ENCODE results near the gene SNX8.

The SNX8 gene

GRCh38 chr7:2290877-2291276, 23.4 kb downstream of the SNX8 start:
- Histone ChIP-seq H3K4me3 (ENCODE audit: control insufficient read depth in 1 of 7, extremely low read depth in 1 of 7, insufficient read depth in 4 of 7, low read depth in 2 of 7, low read length in 6 of 7) (no peak overlapping the region), H3K27ac (ENCODE audit: insufficient read depth in 1 of 2, low read depth in 1 of 2, low read length in 2 of 2, poor library complexity in 1 of 2, severe bottlenecking in 2 of 2) (no peak overlapping the region), H3K36me3 (ENCODE audit: control insufficient read depth in 4 of 4, insufficient read depth in 4 of 4, low read length in 3 of 4) (peaks cover 0 to 8% (median 3%) of the 10 kb centered on the region in 4 experiments), H3K4me1 (ENCODE audit: control extremely low read depth in 1 of 4, control insufficient read depth in 4 of 4, insufficient read depth in 4 of 4, low read length in 3 of 4) (no peaks in the 10 kb centered on the region), H3K9me3 (ENCODE audit: control extremely low read depth in 1 of 5, control insufficient read depth in 4 of 5, insufficient read depth in 2 of 5, low read depth in 1 of 5, low read length in 4 of 5) (no peaks in the 10 kb centered on the region), H3K27me3 (replicated peaks in 2 of 5; ENCODE audit: control insufficient read depth in 4 of 5, insufficient read depth in 5 of 5, low read length in 4 of 5) (no peaks in the 10 kb centered on the region)
- POLR2A ChIA-PET, result no interaction called here
- DNase-seq, result no peak
- whole genome bisulfite sequencing (ENCODE audit: insufficient coverage), result 97% methylated on average over 6 of the region's 6 CpGs
- CTCF ChIA-PET, result no interaction called here

GRCh38 chr7:2289621-2290020, 24.6 kb downstream of the SNX8 start:
- no peak overlapping the region for H3K4me3 ChIP-seq (ENCODE audit: control insufficient read depth in 1 of 7, extremely low read depth in 1 of 7, insufficient read depth in 4 of 7, low read depth in 2 of 7, low read length in 6 of 7)
- CTCF ChIA-PET, result no interaction called here
- 96% methylated on average over 10 of the region's 13 CpGs for WGBS (ENCODE audit: insufficient coverage)
- peaks cover 0 to 2% (median 0%) of the 10 kb centered on the region in 4 experiments for H3K4me1 ChIP-seq (ENCODE audit: control extremely low read depth in 1 of 4, control insufficient read depth in 4 of 4, insufficient read depth in 4 of 4, low read length in 3 of 4)
- peaks cover 0 to 8% (median 3%) of the 10 kb centered on the region in 4 experiments for H3K36me3 ChIP-seq (ENCODE audit: control insufficient read depth in 4 of 4, insufficient read depth in 4 of 4, low read length in 3 of 4)
- H3K27ac ChIP-seq (ENCODE audit: insufficient read depth in 1 of 2, low read depth in 1 of 2, low read length in 2 of 2, poor library complexity in 1 of 2, severe bottlenecking in 2 of 2), result no peak overlapping the region
- POLR2A ChIA-PET, result no interaction called here
- no peaks in the 10 kb centered on the region for H3K9me3 ChIP-seq (ENCODE audit: control extremely low read depth in 1 of 5, control insufficient read depth in 4 of 5, insufficient read depth in 2 of 5, low read depth in 1 of 5, low read length in 4 of 5)
- no peak for DNase-seq
- H3K27me3 ChIP-seq (replicated peaks in 2 of 5; ENCODE audit: control insufficient read depth in 4 of 5, insufficient read depth in 5 of 5, low read length in 4 of 5), result no peaks in the 10 kb centered on the region

GRCh38 chr7:2289111-2289586, 25.1 kb downstream of the SNX8 start:
- ChIA-PET CTCF (no interaction called here), POLR2A (no interaction called here)
- H3K27ac ChIP-seq (ENCODE audit: insufficient read depth in 1 of 2, low read depth in 1 of 2, low read length in 2 of 2, poor library complexity in 1 of 2, severe bottlenecking in 2 of 2), result no peak overlapping the region
- no peak for DNase-seq
- whole genome bisulfite sequencing (ENCODE audit: insufficient coverage), result 96% methylated on average over 20 of the region's 20 CpGs
- H3K9me3 ChIP-seq (ENCODE audit: control extremely low read depth in 1 of 5, control insufficient read depth in 4 of 5, insufficient read depth in 2 of 5, low read depth in 1 of 5, low read length in 4 of 5), result no peaks in the 10 kb centered on the region
- H3K4me1 ChIP-seq (ENCODE audit: control extremely low read depth in 1 of 4, control insufficient read depth in 4 of 4, insufficient read depth in 4 of 4, low read length in 3 of 4), result peaks cover 0 to 2% (median 0%) of the 10 kb centered on the region in 4 experiments
- peaks cover 0 to 8% (median 3%) of the 10 kb centered on the region in 4 experiments for H3K36me3 ChIP-seq (ENCODE audit: control insufficient read depth in 4 of 4, insufficient read depth in 4 of 4, low read length in 3 of 4)
- H3K4me3 ChIP-seq (ENCODE audit: control insufficient read depth in 1 of 7, extremely low read depth in 1 of 7, insufficient read depth in 4 of 7, low read depth in 2 of 7, low read length in 6 of 7), result no peak overlapping the region
- no peaks in the 10 kb centered on the region for H3K27me3 ChIP-seq (replicated peaks in 2 of 5; ENCODE audit: control insufficient read depth in 4 of 5, insufficient read depth in 5 of 5, low read length in 4 of 5)

GRCh38 chr7:2288503-2288902, 25.7 kb downstream of the SNX8 start:
- ChIA-PET POLR2A (no interaction called here), CTCF (no interaction called here)
- H3K27me3 ChIP-seq (replicated peaks in 2 of 5; ENCODE audit: control insufficient read depth in 4 of 5, insufficient read depth in 5 of 5, low read length in 4 of 5), result no peaks in the 10 kb centered on the region
- no peaks in the 10 kb centered on the region for H3K9me3 ChIP-seq (ENCODE audit: control extremely low read depth in 1 of 5, control insufficient read depth in 4 of 5, insufficient read depth in 2 of 5, low read depth in 1 of 5, low read length in 4 of 5)
- peaks cover 0 to 2% (median 0%) of the 10 kb centered on the region in 4 experiments for H3K4me1 ChIP-seq (ENCODE audit: control extremely low read depth in 1 of 4, control insufficient read depth in 4 of 4, insufficient read depth in 4 of 4, low read length in 3 of 4)
- H3K36me3 ChIP-seq (ENCODE audit: control insufficient read depth in 4 of 4, insufficient read depth in 4 of 4, low read length in 3 of 4), result peaks cover 0 to 8% (median 3%) of the 10 kb centered on the region in 4 experiments
- H3K4me3 ChIP-seq (ENCODE audit: control insufficient read depth in 1 of 7, extremely low read depth in 1 of 7, insufficient read depth in 4 of 7, low read depth in 2 of 7, low read length in 6 of 7), result no peak overlapping the region
- WGBS (ENCODE audit: insufficient coverage), result 98% methylated on average over 6 of the region's 8 CpGs
- peak in 1 of 3 donors; percentile 14 for DNase-seq
- no peak overlapping the region for H3K27ac ChIP-seq (ENCODE audit: insufficient read depth in 1 of 2, low read depth in 1 of 2, low read length in 2 of 2, poor library complexity in 1 of 2, severe bottlenecking in 2 of 2)

DNA sequence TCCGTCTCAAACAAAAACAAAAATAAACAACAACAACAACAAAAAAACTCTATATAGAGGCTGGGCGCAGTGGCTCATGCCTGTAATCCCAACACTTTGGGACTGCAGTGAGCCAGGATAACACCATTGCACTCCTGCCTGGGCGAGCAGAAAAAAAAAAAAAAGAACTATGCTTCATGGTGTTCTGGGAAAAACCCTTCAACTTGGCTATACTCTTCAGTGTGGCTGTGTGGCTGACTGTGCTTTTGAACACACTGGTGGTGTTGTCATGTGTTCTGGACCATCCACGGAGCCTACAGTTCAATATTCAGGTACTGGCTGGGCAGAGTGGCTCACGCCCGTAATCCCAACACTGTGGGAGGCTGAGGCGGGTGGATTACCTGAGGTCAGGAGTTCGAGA, 26.5 kb downstream of the SNX8 start:
- H3K27ac ChIP-seq (ENCODE audit: insufficient read depth in 1 of 2, low read depth in 1 of 2, low read length in 2 of 2, poor library complexity in 1 of 2, severe bottlenecking in 2 of 2), result no peak overlapping the region
- H3K36me3 ChIP-seq (ENCODE audit: control insufficient read depth in 4 of 4, insufficient read depth in 4 of 4, low read length in 3 of 4), result peaks cover 0 to 8% (median 3%) of the 10 kb centered on the region in 4 experiments
- peaks cover 0 to 2% (median 0%) of the 10 kb centered on the region in 4 experiments for H3K4me1 ChIP-seq (ENCODE audit: control extremely low read depth in 1 of 4, control insufficient read depth in 4 of 4, insufficient read depth in 4 of 4, low read length in 3 of 4)
- no peaks in the 10 kb centered on the region for H3K27me3 ChIP-seq (replicated peaks in 2 of 5; ENCODE audit: control insufficient read depth in 4 of 5, insufficient read depth in 5 of 5, low read length in 4 of 5)
- no peak for DNase-seq
- no peak overlapping the region for H3K4me3 ChIP-seq (ENCODE audit: control insufficient read depth in 1 of 7, extremely low read depth in 1 of 7, insufficient read depth in 4 of 7, low read depth in 2 of 7, low read length in 6 of 7)
- CTCF ChIA-PET, result no interaction called here
- no peaks in the 10 kb centered on the region for H3K9me3 ChIP-seq (ENCODE audit: control extremely low read depth in 1 of 5, control insufficient read depth in 4 of 5, insufficient read depth in 2 of 5, low read depth in 1 of 5, low read length in 4 of 5)
- POLR2A ChIA-PET, result no interaction called here
- WGBS (ENCODE audit: insufficient coverage), result 96% methylated on average over 6 of the region's 8 CpGs

GRCh38 chr7:2283074-2283473, 31.2 kb downstream of the SNX8 start:
- no peaks in the 10 kb centered on the region for H3K9me3 ChIP-seq (ENCODE audit: control extremely low read depth in 1 of 5, control insufficient read depth in 4 of 5, insufficient read depth in 2 of 5, low read depth in 1 of 5, low read length in 4 of 5)
- H3K27ac ChIP-seq (ENCODE audit: insufficient read depth in 1 of 2, low read depth in 1 of 2, low read length in 2 of 2, poor library complexity in 1 of 2, severe bottlenecking in 2 of 2), result no peak overlapping the region
- peaks cover 0 to 17% (median 7%) of the 10 kb centered on the region in 4 experiments for H3K4me1 ChIP-seq (ENCODE audit: control extremely low read depth in 1 of 4, control insufficient read depth in 4 of 4, insufficient read depth in 4 of 4, low read length in 3 of 4)
- no peak overlapping the region for H3K4me3 ChIP-seq (ENCODE audit: control insufficient read depth in 1 of 7, extremely low read depth in 1 of 7, insufficient read depth in 4 of 7, low read depth in 2 of 7, low read length in 6 of 7)
- WGBS (ENCODE audit: insufficient coverage), result 99% methylated on average over 16 of the region's 20 CpGs
- no peaks in the 10 kb centered on the region for H3K27me3 ChIP-seq (replicated peaks in 2 of 5; ENCODE audit: control insufficient read depth in 4 of 5, insufficient read depth in 5 of 5, low read length in 4 of 5)
- ChIA-PET CTCF (no interaction called here), POLR2A (no interaction called here)
- no peak for DNase-seq
- peaks cover 0 to 1% (median 0%) of the 10 kb centered on the region in 4 experiments for H3K36me3 ChIP-seq (ENCODE audit: control insufficient read depth in 4 of 4, insufficient read depth in 4 of 4, low read length in 3 of 4)

DNA sequence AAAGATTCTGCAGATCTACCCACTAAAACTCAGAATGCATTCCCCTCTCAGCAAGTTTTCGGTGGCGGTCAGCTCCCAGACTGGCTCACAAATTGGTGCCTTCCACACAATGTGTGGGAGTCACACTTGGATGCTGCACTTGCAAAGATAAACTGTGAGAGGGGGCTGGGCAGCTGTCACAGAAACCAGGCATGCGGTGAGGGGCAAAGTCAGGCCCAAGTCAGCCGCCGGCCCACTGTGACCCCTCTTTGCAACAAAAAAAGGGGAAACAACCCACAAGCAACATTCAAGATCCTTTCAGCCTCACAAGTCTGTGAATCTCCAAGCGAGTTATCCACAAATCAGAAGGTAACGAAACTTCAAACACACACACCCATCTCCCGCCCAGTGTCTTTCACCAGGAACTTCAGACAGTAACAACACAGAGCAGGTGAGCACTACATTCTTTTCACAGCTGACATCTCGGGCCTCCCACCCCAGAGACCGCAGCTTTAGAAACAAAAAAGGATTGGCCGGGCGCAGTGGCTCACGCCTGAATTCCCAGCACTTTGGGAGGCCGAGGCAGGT, 32.0 kb downstream of the SNX8 start:
- no peak for DNase-seq
- ChIA-PET CTCF (interaction anchor here (0.6 kb wide), 1 partner anchor 651 kb away, joined by 3 read pairs; no protein-coding TSS in a partner anchor), POLR2A (no interaction called here)
- Histone ChIP-seq H3K4me1 (ENCODE audit: control extremely low read depth in 1 of 4, control insufficient read depth in 4 of 4, insufficient read depth in 4 of 4, low read length in 3 of 4) (peaks cover 0 to 17% (median 7%) of the 10 kb centered on the region in 4 experiments), H3K4me3 (ENCODE audit: control insufficient read depth in 1 of 7, extremely low read depth in 1 of 7, insufficient read depth in 4 of 7, low read depth in 2 of 7, low read length in 6 of 7) (no peak overlapping the region), H3K9me3 (ENCODE audit: control extremely low read depth in 1 of 5, control insufficient read depth in 4 of 5, insufficient read depth in 2 of 5, low read depth in 1 of 5, low read length in 4 of 5) (no peaks in the 10 kb centered on the region), H3K27ac (ENCODE audit: insufficient read depth in 1 of 2, low read depth in 1 of 2, low read length in 2 of 2, poor library complexity in 1 of 2, severe bottlenecking in 2 of 2) (no peak overlapping the region), H3K36me3 (ENCODE audit: control insufficient read depth in 4 of 4, insufficient read depth in 4 of 4, low read length in 3 of 4) (peaks cover 0 to 6% (median 0%) of the 10 kb centered on the region in 4 experiments), H3K27me3 (replicated peaks in 2 of 5; ENCODE audit: control insufficient read depth in 4 of 5, insufficient read depth in 5 of 5, low read length in 4 of 5) (no peaks in the 10 kb centered on the region)
- WGBS (ENCODE audit: insufficient coverage), result 89% methylated on average over 13 of the region's 14 CpGs

Data from common myeloid progenitor, CD34-positive (primary cell).